Immature natural killer cell (primary cell): ENCODE data around the gene ETV2. TPM values are rescaled to one million over a fixed set of nuclear protein-coding genes. Genes with fewer than 3 reads are reported as not detected.
A peak's percentile ranks its signal among the peaks of the same experiment; 100 is the strongest.
"Not testable (repeated sequence)": the region's sequence is repeated elsewhere in the genome, so short reads cannot be mapped to it uniquely, and the experiment has no call there.

Experiments
- DNase-seq, 3 donors: peaks; one replicate each; pipeline ENCODE4 v3.0.0; 2022; ENCODE audit warnings: mixed read lengths in 1 of 3
- H3K27ac Mint-ChIP-seq, 6 donors: one replicate each; pipeline ENCODE4 v1.8.0; 2020; ENCODE audit warnings: mixed read lengths in 6 of 6, mild to moderate bottlenecking in 5 of 6, inconsistent platforms in 4 of 6, moderate library complexity in 3 of 6
- H3K27me3 Mint-ChIP-seq, 3 donors: one replicate each; pipeline ENCODE4 v1.8.0; 2020 to 2021; ENCODE audit warnings: low read depth in 3 of 3, mild to moderate bottlenecking in 3 of 3, mixed read lengths in 3 of 3, moderate library complexity in 3 of 3, inconsistent platforms in 1 of 3
- H3K36me3 Mint-ChIP-seq, 3 donors: one replicate each; pipeline ENCODE4 v1.8.0; 2020; ENCODE audit warnings: mixed read lengths in 3 of 3, inconsistent platforms in 2 of 3, mild to moderate bottlenecking in 2 of 3
- H3K4me1 Mint-ChIP-seq, 2 donors: one replicate each; pipeline ENCODE4 v1.8.0; 2020; ENCODE audit warnings: inconsistent platforms in 2 of 2, mild to moderate bottlenecking in 2 of 2, mixed read lengths in 2 of 2, moderate library complexity in 1 of 2
- H3K4me3 Mint-ChIP-seq, 5 donors: one replicate each; pipeline ENCODE4 v1.8.0; 2020; ENCODE audit warnings: mild to moderate bottlenecking in 5 of 5, mixed read lengths in 5 of 5, inconsistent platforms in 3 of 5, moderate library complexity in 3 of 5
- H3K9me3 Mint-ChIP-seq, 6 donors: one replicate each; pipeline ENCODE4 v1.8.0; 2020; ENCODE audit warnings: mild to moderate bottlenecking in 6 of 6, mixed read lengths in 6 of 6, inconsistent platforms in 4 of 6, moderate library complexity in 3 of 6
- polyA plus RNA-seq, 3 donors: library from polyadenylated mRNA; unstranded; fragments of 300-500 nt; fragmentation: Illumina TruSeq; gene quantifications; one replicate each; pipeline ENCODE4 v1.2.3, GENCODE V29; 2021

Gene ETV2
- polyA plus RNA-seq, 3 donors from 2014 or later = 0.55 to 0.79 (median 0.68) TPM

DNA sequence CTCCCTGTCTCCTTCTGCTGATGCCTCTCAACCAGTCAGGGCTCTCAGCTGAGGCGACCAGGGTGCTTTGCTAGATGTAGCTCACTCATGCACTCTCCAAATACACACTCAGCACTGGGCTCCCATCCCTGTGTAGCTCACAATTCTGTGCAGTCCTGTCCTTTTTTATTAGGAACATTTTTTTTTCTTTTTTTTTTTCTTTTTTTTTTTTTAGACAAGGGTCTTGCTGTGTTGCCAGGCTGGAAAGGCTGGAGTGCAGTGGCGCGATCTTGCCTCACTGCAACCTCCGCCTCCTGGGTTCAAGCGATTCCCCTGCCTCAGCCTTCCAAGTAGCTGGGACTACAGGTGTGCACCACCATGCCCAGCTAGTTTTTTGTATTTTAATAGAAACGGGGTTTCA, 13.3 kb downstream of the ETV2 start:
- Mint-ChIP-seq H3K4me1 (peaks cover 12 to 30% of the 10 kb centered on the region in 2 donors), H3K36me3 (peaks cover 8 to 32% (median 21%) of the 10 kb centered on the region in 3 donors)
- H3K27me3 Mint-ChIP-seq, H3K4me3 Mint-ChIP-seq, H3K9me3 Mint-ChIP-seq, H3K27ac Mint-ChIP-seq, DNase-seq: not testable (repeated sequence)

DNA sequence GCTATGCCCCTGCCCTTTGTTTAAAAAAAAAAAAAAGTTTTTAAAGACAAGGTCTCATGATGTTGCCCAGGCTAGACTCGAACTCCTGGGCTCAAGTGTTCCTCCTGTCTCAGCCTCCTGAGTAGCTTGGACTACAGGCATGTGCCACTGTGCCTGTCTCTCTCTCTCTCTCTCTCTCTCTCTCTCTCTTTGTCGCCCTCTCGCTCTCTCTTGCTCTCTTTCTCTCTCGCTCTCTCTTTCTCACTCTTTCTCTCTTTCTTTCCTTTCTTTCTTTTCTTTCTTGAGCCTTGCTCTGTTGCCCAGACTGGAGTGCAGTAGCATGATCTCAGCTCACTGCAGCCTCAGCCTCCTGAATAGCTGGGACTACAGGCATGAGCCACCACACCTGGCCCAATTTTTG, 14.1 kb downstream of the ETV2 start:
- peaks cover 0 to 2% (median 0%) of the 10 kb centered on the region in 3 donors for H3K27me3 Mint-ChIP-seq
- peaks cover 8 to 32% (median 22%) of the 10 kb centered on the region in 3 donors for H3K36me3 Mint-ChIP-seq
- peaks cover 8 to 30% of the 10 kb centered on the region in 2 donors for H3K4me1 Mint-ChIP-seq
- H3K27ac Mint-ChIP-seq = peak overlapping the region in 3 of 6 donors; percentile 18 to 42 (median 26)
- H3K4me3 Mint-ChIP-seq = no peak overlapping the region
- H3K9me3 Mint-ChIP-seq = no peaks in the 10 kb centered on the region
- DNase-seq = no peak

GRCh38 chr19:35656700-35657099, 15.2 kb downstream of the ETV2 start:
- H3K4me1 Mint-ChIP-seq = peaks cover 2 to 19% of the 10 kb centered on the region in 2 donors
- peaks cover 12 to 27% (median 22%) of the 10 kb centered on the region in 3 donors for H3K36me3 Mint-ChIP-seq
- DNase-seq = no peak
- H3K27me3 Mint-ChIP-seq = peaks cover 0 to 2% (median 0%) of the 10 kb centered on the region in 3 donors
- no peak overlapping the region for H3K4me3 Mint-ChIP-seq
- H3K27ac Mint-ChIP-seq = no peak overlapping the region
- H3K9me3 Mint-ChIP-seq = no peaks in the 10 kb centered on the region

- Mint-ChIP-seq H3K9me3 (no peaks in the 10 kb centered on the region), H3K4me1 (peaks cover 2 to 16% of the 10 kb centered on the region in 2 donors), H3K4me3 (no peak overlapping the region), H3K36me3 (peaks cover 15 to 27% (median 22%) of the 10 kb centered on the region in 3 donors), H3K27ac (no peak overlapping the region), H3K27me3 (peaks cover 0 to 2% (median 0%) of the 10 kb centered on the region in 3 donors)
- no peak for DNase-seq
These were observed 16.6 kb downstream of the ETV2 start for GRCh38 chr19:35657904-35658700.

DNA sequence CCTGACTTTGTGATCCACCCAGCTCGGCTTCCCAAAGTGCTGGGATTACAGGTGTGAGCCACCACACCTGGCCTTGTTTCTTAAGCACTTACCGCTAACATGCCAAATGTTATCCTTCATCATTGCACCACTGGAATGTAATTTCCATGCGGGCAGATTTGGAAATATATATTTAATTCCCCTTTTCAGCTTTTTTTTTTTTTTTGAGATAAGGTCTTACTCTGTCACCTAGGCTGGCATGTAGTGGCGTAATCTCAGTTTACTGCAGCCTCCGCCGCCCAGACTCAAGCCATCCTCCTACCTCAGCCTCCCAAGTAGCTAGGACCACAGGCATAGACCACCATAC, 20.4 kb downstream of the ETV2 start:
- Mint-ChIP-seq H3K4me3 (no peak overlapping the region), H3K36me3 (peaks cover 8 to 10% (median 8%) of the 10 kb centered on the region in 3 donors), H3K4me1 (peaks cover 0 to 6% of the 10 kb centered on the region in 2 donors), H3K9me3 (no peaks in the 10 kb centered on the region), H3K27me3 (no peaks in the 10 kb centered on the region), H3K27ac (no peak overlapping the region)
- DNase-seq = no peak

DNA sequence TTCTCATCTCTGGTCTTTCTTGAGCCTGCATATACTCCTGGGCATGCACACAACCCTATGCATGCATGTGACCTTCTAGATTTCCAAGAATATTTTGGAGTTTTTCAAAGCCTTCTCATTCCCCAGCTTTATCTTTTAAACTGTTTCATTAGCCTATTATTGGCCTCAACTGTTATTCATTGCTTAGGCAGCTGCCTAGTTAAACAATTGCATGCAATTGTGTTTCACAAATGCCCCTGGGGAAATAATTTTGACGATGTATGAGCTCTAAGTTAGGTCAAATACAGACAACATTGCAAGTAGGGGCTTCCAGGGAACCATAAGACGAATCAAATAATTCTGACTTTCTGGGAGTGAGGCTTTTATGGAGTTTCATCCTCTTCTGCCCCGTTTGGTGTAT, 22.4 kb downstream of the ETV2 start:
- Mint-ChIP-seq H3K4me1 (no peaks in the 10 kb centered on the region), H3K4me3 (no peak overlapping the region), H3K36me3 (peaks cover 0 to 8% (median 4%) of the 10 kb centered on the region in 3 donors), H3K27ac (no peak overlapping the region), H3K27me3 (no peaks in the 10 kb centered on the region), H3K9me3 (no peaks in the 10 kb centered on the region)
- DNase-seq = no peak

GRCh38 chr19:35665157-35665556, 23.6 kb downstream of the ETV2 start:
- Mint-ChIP-seq H3K9me3 (peaks cover 0 to 2% (median 0%) of the 10 kb centered on the region in 6 donors), H3K27ac (no peak overlapping the region), H3K27me3 (peaks cover 0 to 3% (median 0%) of the 10 kb centered on the region in 3 donors), H3K4me3 (no peak overlapping the region), H3K36me3 (peaks cover 0 to 8% (median 0%) of the 10 kb centered on the region in 3 donors), H3K4me1 (no peaks in the 10 kb centered on the region)
- no peak for DNase-seq

DNA sequence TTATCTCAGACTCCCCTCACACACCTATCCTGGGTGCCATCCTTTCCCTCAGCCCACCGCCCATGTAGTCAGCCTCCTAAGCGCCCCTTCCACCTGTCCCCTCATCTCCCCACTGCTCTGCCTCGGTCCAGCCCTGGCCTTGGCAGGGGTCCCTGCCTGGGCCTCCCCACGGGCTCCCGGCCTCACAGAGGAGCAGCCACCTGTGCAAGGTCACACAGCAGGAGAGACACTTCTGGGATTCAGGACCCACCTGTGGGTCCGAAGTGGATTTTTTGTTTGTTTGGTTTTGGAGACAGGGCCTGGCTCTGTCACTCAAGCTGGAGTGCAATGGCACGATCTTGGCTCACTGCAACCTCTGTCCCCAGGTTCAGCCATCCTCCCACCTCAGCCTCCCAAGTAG, 24.1 kb downstream of the ETV2 start:
- peaks cover 0 to 2% (median 0%) of the 10 kb centered on the region in 6 donors for H3K9me3 Mint-ChIP-seq
- H3K36me3 Mint-ChIP-seq = peaks cover 0 to 8% (median 0%) of the 10 kb centered on the region in 3 donors
- H3K4me1 Mint-ChIP-seq = no peaks in the 10 kb centered on the region
- DNase-seq = no peak
- peaks cover 0 to 3% (median 0%) of the 10 kb centered on the region in 3 donors for H3K27me3 Mint-ChIP-seq
- no peak overlapping the region for H3K27ac Mint-ChIP-seq
- H3K4me3 Mint-ChIP-seq = no peak overlapping the region

DNA sequence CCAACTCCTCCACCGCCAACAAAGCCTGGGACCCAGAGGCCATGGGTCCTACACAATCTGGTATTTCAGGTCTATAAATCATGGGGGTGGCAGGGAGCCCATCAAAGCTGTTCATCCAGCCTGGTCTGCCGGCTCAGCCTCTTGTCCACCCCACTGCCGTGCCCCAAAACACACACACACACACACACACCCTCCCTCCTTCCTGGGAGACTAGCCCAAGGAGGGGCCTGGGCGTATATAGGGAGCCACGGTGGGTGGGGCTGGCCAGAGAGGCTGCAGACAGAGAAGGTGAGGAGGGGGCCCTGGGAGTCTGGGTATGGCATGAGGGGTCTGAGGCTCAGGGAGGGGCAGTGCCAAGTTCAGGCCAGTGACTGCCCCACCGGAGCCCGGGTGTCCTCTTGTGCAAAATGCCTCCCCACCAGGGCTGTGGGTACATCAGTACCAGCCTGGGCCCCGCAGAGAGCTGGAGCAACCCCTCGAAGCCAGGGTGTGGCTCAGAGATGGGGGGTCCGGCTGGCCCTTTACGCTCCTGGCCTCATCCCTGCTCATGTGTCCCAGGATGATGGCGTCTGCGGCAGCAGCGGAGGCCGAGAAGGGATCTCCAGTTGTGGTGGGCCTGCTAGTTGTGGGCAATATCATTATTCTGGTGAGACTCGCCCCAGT, 24.8 kb downstream of the ETV2 start, which contains the start of gene UPK1A:
Gene UPK1A (plus strand): TSS at position 267 of the 663 bp plus-strand sequence. CDS start 296 bp downstream, at position 563.
- Mint-ChIP-seq H3K27me3 (peaks cover under 1 to 5% (median 3%) of the 10 kb centered on the region in 3 donors), H3K27ac (no peak within 1 kb of the TSS), H3K9me3 (peaks cover 0 to 2% (median 0%) of the 10 kb centered on the region in 6 donors), H3K36me3 (peaks cover 0 to 6% (median 0%) of the 10 kb centered on the region in 3 donors), H3K4me1 (no peaks in the 10 kb centered on the region), H3K4me3 (no peak within 1 kb of the TSS)
- DNase-seq = no peak

GRCh38 chr19:35669566-35669965, 28.0 kb downstream of the ETV2 start:
- Mint-ChIP-seq H3K36me3 (no peaks in the 10 kb centered on the region), H3K27me3 (peaks cover 5 to 14% (median 11%) of the 10 kb centered on the region in 3 donors), H3K4me3 (peak overlapping the region in 1 of 5 donors; percentile 58), H3K27ac (no peak overlapping the region), H3K4me1 (peaks cover 6 to 8% of the 10 kb centered on the region in 2 donors), H3K9me3 (peaks cover 0 to 2% (median 0%) of the 10 kb centered on the region in 6 donors)
- no peak for DNase-seq

- H3K27ac Mint-ChIP-seq = no peak overlapping the region
These were observed 28.4 kb downstream of the ETV2 start for GRCh38 chr19:35669974-35670373.

DNA sequence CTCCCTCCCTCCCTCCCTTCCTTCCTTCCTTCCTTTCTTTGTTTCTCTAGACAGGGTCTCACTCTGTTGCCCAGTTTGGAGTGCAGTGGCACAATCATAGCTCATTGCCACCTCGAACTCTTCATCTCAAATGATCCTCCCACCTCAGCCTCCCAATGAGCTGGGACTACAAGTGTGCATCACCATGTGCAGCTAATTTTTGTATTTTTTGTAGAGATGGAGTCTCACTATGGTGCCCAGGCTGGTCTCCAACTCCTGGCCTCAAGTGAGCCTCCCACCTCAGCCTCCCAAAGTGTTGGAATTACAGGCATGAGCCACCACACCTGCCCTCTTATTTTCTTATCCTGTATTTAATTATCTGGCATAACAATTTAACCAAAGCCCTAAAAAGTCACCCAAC, 29.1 kb downstream of the ETV2 start:
- peaks cover 5 to 14% (median 11%) of the 10 kb centered on the region in 3 donors for H3K27me3 Mint-ChIP-seq
- H3K36me3 Mint-ChIP-seq = no peaks in the 10 kb centered on the region
- no peak overlapping the region for H3K4me3 Mint-ChIP-seq
- peaks cover 6 to 8% of the 10 kb centered on the region in 2 donors for H3K4me1 Mint-ChIP-seq
- H3K9me3 Mint-ChIP-seq = peaks cover 0 to 2% (median 0%) of the 10 kb centered on the region in 6 donors
- no peak overlapping the region for H3K27ac Mint-ChIP-seq
- DNase-seq = no peak

More at GRCh38 chr19:35669974-35670373, 28.4 kb downstream of the ETV2 start:
- Mint-ChIP-seq H3K9me3 (peaks cover 0 to 2% (median 0%) of the 10 kb centered on the region in 6 donors), H3K4me1 (peaks cover 6 to 8% of the 10 kb centered on the region in 2 donors), H3K4me3 (peak overlapping the region in 1 of 5 donors; percentile 58), H3K36me3 (no peaks in the 10 kb centered on the region), H3K27me3 (peaks cover 5 to 14% (median 11%) of the 10 kb centered on the region in 3 donors)
- DNase-seq = no peak

- peaks cover 5 to 14% (median 11%) of the 10 kb centered on the region in 3 donors for H3K27me3 Mint-ChIP-seq
- DNase-seq = no peak
These were observed 30.3 kb downstream of the ETV2 start for GRCh38 chr19:35671818-35672217.

More at GRCh38 chr19:35671818-35672217, 30.3 kb downstream of the ETV2 start:
- peaks cover 6 to 8% of the 10 kb centered on the region in 2 donors for H3K4me1 Mint-ChIP-seq
- no peak overlapping the region for H3K4me3 Mint-ChIP-seq
- H3K27ac Mint-ChIP-seq = no peak overlapping the region
- peaks cover 0 to 2% (median 0%) of the 10 kb centered on the region in 6 donors for H3K9me3 Mint-ChIP-seq
- no peaks in the 10 kb centered on the region for H3K36me3 Mint-ChIP-seq
